ENCODE data around the gene PPP4R4.

PPP4R4 gene

GRCh38 chr14:94128216-94128839 lies 45.8 kb upstream of the PPP4R4 start:
- no peak for DNase-seq (ENCODE audit: low read depth)
- TF ChIP-seq CTCF (IDR thresholded peaks at IDR 0.05; ENCODE audit: control insufficient read depth, extremely low read depth, insufficient read depth): no peak
- no peak overlapping the region for H3K4me3 ChIP-seq (ENCODE audit: low read depth, low read length)

- peak within 1 kb of the TSS; percentile 37; the same call in 1 of the 2 replicates for H3K4me3 ChIP-seq (ENCODE audit: low read depth, low read length)
- DNase-seq (ENCODE audit: low read depth): no peak
- peak; percentile 20; the same call in 1 of the 2 replicates for TF ChIP-seq CTCF (IDR thresholded peaks at IDR 0.05; ENCODE audit: control insufficient read depth, extremely low read depth, insufficient read depth)
Observed at GRCh38 chr14:94129111-94129757, 44.9 kb upstream of the PPP4R4 start, which contains the start of gene IFI27L2. Gene IFI27L2 (minus strand): TSS chr14:94129604. CDS start chr14:94129564, 40 bp downstream.

GRCh38 chr14:94129758-94130414 lies 44.2 kb upstream of the PPP4R4 start:
- no peak for DNase-seq (ENCODE audit: low read depth)
- TF ChIP-seq CTCF (IDR thresholded peaks at IDR 0.05; ENCODE audit: control insufficient read depth, extremely low read depth, insufficient read depth): no peak
- H3K4me3 ChIP-seq (ENCODE audit: low read depth, low read length): peak overlapping the region; percentile 37; the same call in 1 of the 2 replicates

GRCh38 chr14:94132285-94132887 lies 41.7 kb upstream of the PPP4R4 start:
- no peak overlapping the region for H3K4me3 ChIP-seq (ENCODE audit: low read depth, low read length)
- DNase-seq (ENCODE audit: low read depth): peak; percentile 46
- peak; percentile 66 for TF ChIP-seq CTCF (IDR thresholded peaks at IDR 0.05; ENCODE audit: control insufficient read depth, extremely low read depth, insufficient read depth)

- H3K4me3 ChIP-seq (ENCODE audit: low read depth, low read length): no peak overlapping the region
- no peak for TF ChIP-seq CTCF (IDR thresholded peaks at IDR 0.05; ENCODE audit: control insufficient read depth, extremely low read depth, insufficient read depth)
Observed at GRCh38 chr14:94135476-94135875, 38.6 kb upstream of the PPP4R4 start.

GRCh38 chr14:94136575-94137331 lies 37.4 kb upstream of the PPP4R4 start:
- peak; percentile 59 for DNase-seq (ENCODE audit: low read depth)
- peak; percentile 98 for TF ChIP-seq CTCF (IDR thresholded peaks at IDR 0.05; ENCODE audit: control insufficient read depth, extremely low read depth, insufficient read depth)
- H3K4me3 ChIP-seq (ENCODE audit: low read depth, low read length): no peak overlapping the region

More at GRCh38 chr14:94135476-94135875, 38.6 kb upstream of the PPP4R4 start:
- DNase-seq (ENCODE audit: low read depth): no peak

All from LNCaP clone FGC (cell line).